Tibial nerve (tissue), 4 donors: ENCODE results near the gene ZNF429. TPM values are rescaled to one million over a fixed set of nuclear protein-coding genes. Genes with fewer than 3 reads are reported as not detected.
A peak's percentile ranks its signal among the peaks of the same experiment; 100 is the strongest.

Experiments used
- DNase-seq, 2 donors: peaks; one replicate each; pipeline ENCODE4 v3.0.0-alpha.2; 2019; ENCODE audit warnings: low spot score in 2 of 2
- H3K27ac ChIP-seq, 4 donors: fragments of 200-600 bp; sonication (generic) in 3 of 4; one replicate each; pipeline ENCODE4 v1.5.1; 2017 to 2019; ENCODE audit warnings: mild to moderate bottlenecking in 1 of 4
- H3K27me3 ChIP-seq, 2 donors: fragments of 200-600 bp; sonication (generic) in 1 of 2; one replicate each; pipeline versions ENCODE4 v1.5.1 to v1.6.0; 2017 to 2019
- H3K36me3 ChIP-seq, 3 donors: fragments of 200-600 bp; sonication (generic); one replicate each; pipeline ENCODE4 v1.5.1; 2018 to 2019
- H3K4me1 ChIP-seq, 4 donors: fragments of 200-600 bp; sonication (generic) in 3 of 4; one replicate each; pipeline ENCODE4 v1.5.1; 2017 to 2019
- H3K4me3 ChIP-seq, 4 donors: fragments of 200-600 bp; sonication (generic) in 3 of 4; one replicate each; pipeline ENCODE4 v1.5.1; 2017 to 2019; ENCODE audit warnings: mild to moderate bottlenecking in 1 of 4, moderate library complexity in 1 of 4
- H3K9me3 ChIP-seq, 4 donors: fragments of 200-600 bp; sonication (generic) in 3 of 4; one replicate each; pipeline ENCODE4 v1.5.1; 2017 to 2019
- EP300 ChIP-seq, 2 donors: sonication (generic); formaldehyde crosslinking; IDR thresholded peaks; one replicate each; pipeline ENCODE4 v1.6.1; 2017; ENCODE audit warnings: antibody characterized with exemption in 2 of 2, mild to moderate bottlenecking in 1 of 2
- POLR2A ChIP-seq, 2 donors: fragments of 450-650 bp; IDR thresholded peaks; one replicate each; pipeline ENCODE4 v1.6.1; 2017; ENCODE audit warnings: antibody characterized with exemption in 2 of 2, mild to moderate bottlenecking in 2 of 2, moderate library complexity in 2 of 2
- WGBS, 2 donors: methylation state at CpG; one replicate each; pipeline ENCODE4 v1.1.5; 2018; 5-methylcytosine and 5-hydroxymethylcytosine counted together
- total RNA-seq, 4 donors: library from RNA; depleted of rRNA; stranded (reverse); fragments of >200 nt; gene quantifications; one replicate each; pipeline ENCODE4 v1.1.0, GENCODE V29; 2016
- TF ChIP-seq, protein P1 (sequence below), 5 experiments: fragments of 200-600 bp in 3 of 5; fragments of 450-650 bp in 2 of 5; sonication (generic) in 3 of 5; IDR thresholded peaks; one replicate each; pipeline ENCODE4 v1.5.1; 2016 to 2019; ENCODE audit warnings: antibody characterized with exemption in 5 of 5, mild to moderate bottlenecking in 3 of 5, moderate library complexity in 2 of 5

Gene ZNF429
- total RNA-seq, 4 donors from 2014 or later: 9.8 to 20.5 (median 17.2) TPM

DNA sequence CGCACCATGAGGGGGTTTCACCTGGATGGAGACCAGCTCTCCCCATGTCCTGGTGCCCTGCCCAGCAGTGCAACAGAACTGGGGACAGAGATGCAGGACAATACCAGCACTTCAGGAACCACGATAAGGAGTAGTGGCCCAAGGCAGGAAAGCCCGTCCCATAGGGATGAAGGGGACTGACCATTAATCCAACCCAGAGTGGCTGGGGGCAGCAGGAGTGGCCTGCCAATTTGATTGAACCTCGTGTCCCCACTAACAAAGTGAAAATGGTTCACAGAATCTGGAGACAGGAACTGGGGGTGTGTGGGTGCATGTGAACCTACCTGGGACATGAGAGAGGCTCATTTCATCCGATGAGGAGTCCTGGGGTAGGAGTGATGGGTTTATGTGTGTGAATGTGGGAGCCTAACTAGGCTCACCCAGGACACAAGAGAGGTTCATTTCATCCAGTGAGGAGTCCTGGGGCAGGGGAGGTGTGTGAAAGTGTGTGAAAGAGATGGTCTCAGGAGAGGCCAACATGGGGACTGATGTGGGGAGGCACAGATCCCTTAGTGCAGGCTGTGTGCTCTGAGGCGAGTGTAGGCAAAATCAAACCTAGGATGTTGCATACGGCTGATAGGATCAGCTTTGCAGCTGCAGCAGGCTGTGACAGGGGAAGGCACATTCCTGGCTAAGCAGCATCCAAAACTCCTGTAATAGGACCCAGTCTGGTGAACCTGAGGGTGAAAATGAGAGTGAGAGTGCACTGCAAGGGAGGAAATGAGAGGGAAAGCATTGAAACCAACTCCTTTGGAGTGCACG, 98.2 kb downstream of the ZNF429 start:
- peak overlapping the region in 1 of 4 donors; percentile 55 for H3K27ac ChIP-seq
- no peaks in the 10 kb centered on the region for H3K27me3 ChIP-seq
- no peaks in the 10 kb centered on the region for H3K36me3 ChIP-seq
- TF ChIP-seq, protein P1, sequence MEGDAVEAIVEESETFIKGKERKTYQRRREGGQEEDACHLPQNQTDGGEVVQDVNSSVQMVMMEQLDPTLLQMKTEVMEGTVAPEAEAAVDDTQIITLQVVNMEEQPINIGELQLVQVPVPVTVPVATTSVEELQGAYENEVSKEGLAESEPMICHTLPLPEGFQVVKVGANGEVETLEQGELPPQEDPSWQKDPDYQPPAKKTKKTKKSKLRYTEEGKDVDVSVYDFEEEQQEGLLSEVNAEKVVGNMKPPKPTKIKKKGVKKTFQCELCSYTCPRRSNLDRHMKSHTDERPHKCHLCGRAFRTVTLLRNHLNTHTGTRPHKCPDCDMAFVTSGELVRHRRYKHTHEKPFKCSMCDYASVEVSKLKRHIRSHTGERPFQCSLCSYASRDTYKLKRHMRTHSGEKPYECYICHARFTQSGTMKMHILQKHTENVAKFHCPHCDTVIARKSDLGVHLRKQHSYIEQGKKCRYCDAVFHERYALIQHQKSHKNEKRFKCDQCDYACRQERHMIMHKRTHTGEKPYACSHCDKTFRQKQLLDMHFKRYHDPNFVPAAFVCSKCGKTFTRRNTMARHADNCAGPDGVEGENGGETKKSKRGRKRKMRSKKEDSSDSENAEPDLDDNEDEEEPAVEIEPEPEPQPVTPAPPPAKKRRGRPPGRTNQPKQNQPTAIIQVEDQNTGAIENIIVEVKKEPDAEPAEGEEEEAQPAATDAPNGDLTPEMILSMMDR (IDR thresholded peaks at IDR 0.05): no peak
- no peak for TF ChIP-seq EP300 (IDR thresholded peaks at IDR 0.05)
- no peak for TF ChIP-seq POLR2A (IDR thresholded peaks at IDR 0.05)
- peak overlapping the region; percentile 28 to 57 (median 50) for H3K4me3 ChIP-seq
- H3K9me3 ChIP-seq: no peaks in the 10 kb centered on the region
- H3K4me1 ChIP-seq: peaks cover 0 to 18% (median 4%) of the 10 kb centered on the region in 4 donors
- WGBS, 2 donors: 50 to 53% methylated on average over 7 to 8 of the region's 8 CpGs
- no peak for DNase-seq

DNA sequence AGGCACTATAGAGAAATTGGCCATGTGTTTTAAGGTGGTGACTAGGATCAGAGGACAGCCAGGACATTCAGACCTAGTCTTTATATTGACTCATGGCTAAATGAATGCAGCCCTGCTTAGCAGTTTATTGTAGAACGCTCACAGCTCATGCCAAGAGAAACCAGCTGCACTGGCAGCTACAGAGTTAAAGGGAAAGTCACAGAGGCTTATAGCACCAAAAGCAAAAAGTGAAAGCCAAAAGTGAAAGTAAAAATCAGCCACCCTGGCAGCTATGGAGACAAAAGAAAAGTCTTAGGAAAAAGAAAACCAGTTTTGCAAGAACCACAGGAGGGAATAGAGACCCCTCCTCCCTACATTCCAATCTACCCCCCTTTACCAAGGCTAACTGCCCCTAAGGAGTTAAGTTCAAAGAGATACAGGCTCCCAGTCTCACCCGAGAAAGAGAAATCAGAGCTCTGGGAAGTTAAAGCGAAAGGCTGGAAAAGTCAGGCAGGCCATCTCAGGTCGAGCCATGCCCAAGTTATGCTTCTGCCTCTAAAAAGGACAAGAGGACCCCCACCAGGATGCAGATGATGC, 99.0 kb downstream of the ZNF429 start:
- no peak for DNase-seq
- TF ChIP-seq, protein P1 (IDR thresholded peaks at IDR 0.05): no peak
- TF ChIP-seq EP300 (IDR thresholded peaks at IDR 0.05): no peak
- no peak for TF ChIP-seq POLR2A (IDR thresholded peaks at IDR 0.05)
- Histone ChIP-seq H3K27me3 (no peaks in the 10 kb centered on the region), H3K4me1 (peaks cover 0 to 18% (median 4%) of the 10 kb centered on the region in 4 donors), H3K9me3 (no peaks in the 10 kb centered on the region), H3K36me3 (no peaks in the 10 kb centered on the region), H3K27ac (peak overlapping the region; percentile 22 to 79 (median 66)), H3K4me3 (peak overlapping the region; percentile 28 to 57 (median 50))
- WGBS, 2 donors: 1% methylated on average over 4 of the region's 4 CpGs

Other genes with a start within 250 kb of the ZNF429 start
- 10 to 100 TPM; 32.4 to 48.2 (median 39.9) TPM for gene ZNF708, start 176.2 kb upstream of the ZNF429 start, total RNA-seq
- gene ZNF738, start 146.6 kb upstream of the ZNF429 start, total RNA-seq: 10 to 100 TPM in 1 of 4 donors, 1 to 10 TPM in 3; 3.3 to 10.2 (median 7.1) TPM
- 10 to 100 TPM; 25.3 to 50.5 (median 38.7) TPM for gene ZNF493, start 108.5 kb upstream of the ZNF429 start, total RNA-seq